ENCODE data around the gene TTBK2.
"Not testable (repeated sequence)": the region's sequence is repeated elsewhere in the genome, so short reads cannot be mapped to it uniquely, and the experiment has no call there.

TTBK2 gene

GRCh38 chr15:42826251-42826890 lies 94.2 kb downstream of the TTBK2 start:
- no peak for DNase-seq (ENCODE audit: low read depth in 2 of 2)

- DNase-seq (ENCODE audit: low read depth in 2 of 2): no peak
These were observed 95.0 kb downstream of the TTBK2 start for GRCh38 chr15:42825599-42825998.

GRCh38 chr15:42820811-42821210 lies 99.8 kb downstream of the TTBK2 start:
- DNase-seq (ENCODE audit: low read depth in 2 of 2): no peak

- no peak for DNase-seq (ENCODE audit: low read depth in 2 of 2)
These were observed 100.8 kb downstream of the TTBK2 start for GRCh38 chr15:42819786-42820185.

- no peak for DNase-seq (ENCODE audit: low read depth in 2 of 2)
These were observed 109.1 kb downstream of the TTBK2 start for GRCh38 chr15:42811433-42811832.

GRCh38 chr15:42808913-42809312 lies 111.7 kb downstream of the TTBK2 start:
- no peak for DNase-seq (ENCODE audit: low read depth in 2 of 2)

GRCh38 chr15:42805266-42805665 lies 115.3 kb downstream of the TTBK2 start:
- DNase-seq (ENCODE audit: low read depth in 2 of 2): no peak

GRCh38 chr15:42804739-42805138 lies 115.8 kb downstream of the TTBK2 start:
- DNase-seq (ENCODE audit: low read depth in 2 of 2): no peak

- no peak for DNase-seq (ENCODE audit: low read depth in 2 of 2)
These were observed 117.1 kb downstream of the TTBK2 start for GRCh38 chr15:42803436-42803835.

GRCh38 chr15:42802168-42802567 lies 118.4 kb downstream of the TTBK2 start:
- no peak for DNase-seq (ENCODE audit: low read depth in 2 of 2)

- DNase-seq (ENCODE audit: low read depth in 2 of 2): peak in 1 of 2 experiments; percentile 2
These were observed 119.7 kb downstream of the TTBK2 start for GRCh38 chr15:42800731-42801474.

GRCh38 chr15:42798802-42799201 lies 121.8 kb downstream of the TTBK2 start:
- DNase-seq (ENCODE audit: low read depth in 2 of 2): no peak

GRCh38 chr15:42796955-42797782 lies 123.4 kb downstream of the TTBK2 start:
- no peak for DNase-seq (ENCODE audit: low read depth in 2 of 2)

- no peak for DNase-seq (ENCODE audit: low read depth in 2 of 2)
These were observed 131.9 kb downstream of the TTBK2 start for GRCh38 chr15:42788725-42789124.

GRCh38 chr15:42786978-42787377 lies 133.6 kb downstream of the TTBK2 start:
- DNase-seq (ENCODE audit: low read depth in 2 of 2): no peak

- no peak for DNase-seq (ENCODE audit: low read depth in 2 of 2)
These were observed 135.0 kb downstream of the TTBK2 start for GRCh38 chr15:42785569-42785968.

- DNase-seq (ENCODE audit: low read depth in 2 of 2): no peak
These were observed 135.9 kb downstream of the TTBK2 start for GRCh38 chr15:42784705-42785104.

GRCh38 chr15:42782716-42783115 lies 137.9 kb downstream of the TTBK2 start:
- no peak for DNase-seq (ENCODE audit: low read depth in 2 of 2)

GRCh38 chr15:42775416-42775815 lies 145.2 kb downstream of the TTBK2 start:
- no peak for DNase-seq (ENCODE audit: low read depth in 2 of 2)

GRCh38 chr15:42772901-42773300 lies 147.7 kb downstream of the TTBK2 start:
- DNase-seq (ENCODE audit: low read depth in 2 of 2): no peak

GRCh38 chr15:42772144-42772543 lies 148.4 kb downstream of the TTBK2 start:
- DNase-seq (ENCODE audit: low read depth in 2 of 2): no peak

GRCh38 chr15:42766109-42766508 lies 154.5 kb downstream of the TTBK2 start:
- DNase-seq (ENCODE audit: low read depth in 2 of 2): not testable (repeated sequence)
